ENCODE measurements around the gene STRN4. TPM values are rescaled to one million over a fixed set of nuclear protein-coding genes. Genes with fewer than 3 reads are reported as not detected.
A peak's percentile ranks its signal among the peaks of the same experiment; 100 is the strongest.

The STRN4 gene
- total and polyA plus RNA-seq, 9 of the 15 experiments (the other 6 are each of a cell fraction or from before 2014, with no cell fraction given): 0.62 to 83.7 (median 36.9) TPM

GRCh38 chr19:46697204-46697960 is 48.9 kb downstream of the STRN4 start (continued):
- TF ChIP-seq ARID3B (CRISPR knock-in tag; IDR thresholded peaks at IDR 0.05; ENCODE audit: borderline replicate concordance) (no peak), MYBL2 (IDR thresholded peaks at IDR 0.05; ENCODE audit: low read depth) (no peak), MYBL2 (CRISPR knock-in tag; IDR thresholded peaks at IDR 0.05; ENCODE audit: borderline replicate concordance) (no peak), CEBPB (tag; IDR thresholded peaks at IDR 0.05) (peak; percentile 81), CHD1 (IDR thresholded peaks at IDR 0.05; ENCODE audit: low read length) (no peak), HLTF (IDR thresholded peaks at IDR 0.05) (no peak), OTX1 (CRISPR knock-in tag; IDR thresholded peaks at IDR 0.05) (no peak), BRCA1 (IDR thresholded peaks at IDR 0.05) (no peak), BRCA1 (CRISPR knock-in tag; IDR thresholded peaks at IDR 0.05) (no peak), ZNF12 (CRISPR knock-in tag; IDR thresholded peaks at IDR 0.05) (no peak), DPF2 (IDR thresholded peaks at IDR 0.05) (peak; percentile 58), JUNB (CRISPR knock-in tag; conservative IDR thresholded peaks at IDR 0.05) (no peak), EP400 (IDR thresholded peaks at IDR 0.05) (peak; percentile 80), TRIM24 (IDR thresholded peaks at IDR 0.05) (peak in 1 of 2 experiments; percentile 14; a peak in 1 of 4 replicates), HBP1 (CRISPR knock-in tag; IDR thresholded peaks at IDR 0.05) (no peak), NR4A1 (CRISPR knock-in tag; IDR thresholded peaks at IDR 0.05) (no peak), NR4A1 (tag; IDR thresholded peaks at IDR 0.05) (no peak), MAFK (IDR thresholded peaks at IDR 0.05; ENCODE audit: low read length) (no peak), BRD4 (IDR thresholded peaks at IDR 0.05) (no peak), CEBPG (CRISPR knock-in tag; IDR thresholded peaks at IDR 0.05) (peak; percentile 98), CEBPG (tag; conservative IDR thresholded peaks at IDR 0.05 in 1 of 2, IDR thresholded peaks at IDR 0.05 in 1 of 2) (peak; percentile 46 to 85), RFX7 (CRISPR knock-in tag; IDR thresholded peaks at IDR 0.05) (no peak), CCAR2 (IDR thresholded peaks at IDR 0.05; ENCODE audit: low read depth, low read length) (no peak), HES1 (IDR thresholded peaks at IDR 0.05; ENCODE audit: low read depth) (no peak), ZNF445 (CRISPR knock-in tag; IDR thresholded peaks at IDR 0.05; ENCODE audit: low read depth) (no peak), SLC30A9 (CRISPR knock-in tag; IDR thresholded peaks at IDR 0.05) (no peak), ZNF561 (CRISPR knock-in tag; conservative IDR thresholded peaks at IDR 0.05) (no peak)
